Measurements from ENCODE around the gene NFE2L1.
"Not testable (repeated sequence)": the region's sequence is repeated elsewhere in the genome, so short reads cannot be mapped to it uniquely, and the experiment has no call there.

NFE2L1 gene

GRCh38 chr17:48047741-48048383, at the start of gene NFE2L1:
NFE2L1 (plus strand) TSS chr17:48048359; CDS start chr17:48051119, 2,760 bp downstream.
- peak; percentile 98 for DNase-seq

GRCh38 chr17:47999582-47999981, 48.6 kb upstream of the NFE2L1 start:
- no peak for DNase-seq

- DNase-seq, result no peak
These were observed 47.0 kb upstream of the NFE2L1 start for GRCh38 chr17:48001197-48001596.

- DNase-seq, result not testable (repeated sequence)
These were observed 46.5 kb upstream of the NFE2L1 start for GRCh38 chr17:48001657-48002056.

GRCh38 chr17:48002266-48002915, 45.8 kb upstream of the NFE2L1 start:
- no peak for DNase-seq

- DNase-seq, result no peak
These were observed 45.2 kb upstream of the NFE2L1 start for GRCh38 chr17:48002916-48003416.

- DNase-seq, result no peak
These were observed 44.6 kb upstream of the NFE2L1 start for GRCh38 chr17:48003417-48004151.

- no peak for DNase-seq
These were observed 43.2 kb upstream of the NFE2L1 start for GRCh38 chr17:48004983-48005382.

- DNase-seq, result no peak
These were observed 41.0 kb upstream of the NFE2L1 start for GRCh38 chr17:48006936-48007709.

GRCh38 chr17:48010193-48010592, 38.0 kb upstream of the NFE2L1 start:
- no peak for DNase-seq

GRCh38 chr17:48011405-48012150, 36.6 kb upstream of the NFE2L1 start:
- peak; percentile 61 for DNase-seq

- peak; percentile 77 for DNase-seq
These were observed 36.0 kb upstream of the NFE2L1 start for GRCh38 chr17:48012151-48012520.

- no peak for DNase-seq
These were observed 35.5 kb upstream of the NFE2L1 start for GRCh38 chr17:48012654-48013053.

GRCh38 chr17:48013876-48014594, 34.1 kb upstream of the NFE2L1 start:
- DNase-seq, result no peak

- no peak for DNase-seq
These were observed 33.5 kb upstream of the NFE2L1 start for GRCh38 chr17:48014595-48015111.

GRCh38 chr17:48016112-48016511, 32.0 kb upstream of the NFE2L1 start:
- DNase-seq, result no peak

- not testable (repeated sequence) for DNase-seq
These were observed 30.4 kb upstream of the NFE2L1 start for GRCh38 chr17:48017817-48018158.

- no peak for DNase-seq
These were observed 26.2 kb upstream of the NFE2L1 start for GRCh38 chr17:48021934-48022333.

- DNase-seq, result no peak
These were observed 25.3 kb upstream of the NFE2L1 start for GRCh38 chr17:48022901-48023300.

- DNase-seq, result peak; percentile 50
These were observed 24.6 kb upstream of the NFE2L1 start for GRCh38 chr17:48023400-48024148.

Data from CD4-positive, alpha-beta T cell treated with Interleukin-12 subunit alpha and Interleukin-12 subunit beta, for 1 hour (primary cell).